HG02885 (cell line): ENCODE data around the gene ZBTB48.

Experiments
- ATAC-seq: cut with Tn5 transposase; IDR thresholded peaks from one replicate; pipeline ENCODE4 v1.9.1; 2021; ENCODE audit warnings: mild to moderate bottlenecking; ENCODE audit not compliant: unreplicated experiment, poor library complexity

Gene ZBTB48

GRCh38 chr1:6572653-6573383, 7.0 kb upstream of the ZBTB48 start:
- no peak for ATAC-seq

GRCh38 chr1:6574025-6574620, 5.7 kb upstream of the ZBTB48 start:
- no peak for ATAC-seq

GRCh38 chr1:6574818-6575217, 5.0 kb upstream of the ZBTB48 start:
- no peak for ATAC-seq

- no peak for ATAC-seq
Measured at GRCh38 chr1:6577831-6578525, 1.8 kb upstream of the ZBTB48 start.

GRCh38 chr1:6578624-6579373, 995 bp upstream of the ZBTB48 start:
- no peak for ATAC-seq

GRCh38 chr1:6580119-6580592, 362 bp downstream of the ZBTB48 start:
- ATAC-seq, result no peak

GRCh38 chr1:6580593-6581409, 1.0 kb downstream of the ZBTB48 start:
- ATAC-seq, result no peak

GRCh38 chr1:6581561-6582305, 1.9 kb downstream of the ZBTB48 start:
- ATAC-seq, result no peak

GRCh38 chr1:6582370-6582769, 2.6 kb downstream of the ZBTB48 start:
- no peak for ATAC-seq

GRCh38 chr1:6584126-6585080, 4.6 kb downstream of the ZBTB48 start:
- ATAC-seq, result no peak

GRCh38 chr1:6585081-6585722, 5.4 kb downstream of the ZBTB48 start:
- ATAC-seq, result no peak

GRCh38 chr1:6585841-6586240, 6.0 kb downstream of the ZBTB48 start:
- ATAC-seq, result no peak

- ATAC-seq, result no peak
Measured at GRCh38 chr1:6586404-6586816, 6.6 kb downstream of the ZBTB48 start.

GRCh38 chr1:6587261-6588005, 7.6 kb downstream of the ZBTB48 start:
- ATAC-seq, result no peak

GRCh38 chr1:6588128-6588892, 8.5 kb downstream of the ZBTB48 start:
- no peak for ATAC-seq

- no peak for ATAC-seq
Measured at GRCh38 chr1:6588893-6589520, 9.2 kb downstream of the ZBTB48 start.
